Measurements from ENCODE around the gene LRP5. TPM values are rescaled to one million over a fixed set of nuclear protein-coding genes. Genes with fewer than 3 reads are reported as not detected.

The LRP5 gene
- total and polyA plus RNA-seq, 9 of the 15 experiments (the other 6 are each of a cell fraction or from before 2014, with no cell fraction given): 0.48 to 44.2 (median 13.5) TPM

- no TSS peak for BruUV-seq (replicated peaks)
- no peaks in the 10 kb centered on the region for H3K79me2 ChIP-seq (ENCODE audit: control insufficient read depth, insufficient read depth, low read length)
- H3K9me1 ChIP-seq (ENCODE audit: control insufficient read depth, insufficient read depth, low read length): no peaks in the 10 kb centered on the region
- no peaks in the 10 kb centered on the region for H3K27me3 ChIP-seq (ENCODE audit: control insufficient read depth in 2 of 2, insufficient read depth in 2 of 2, low read length in 2 of 2)
- no peak overlapping the region for H3K9ac ChIP-seq (ENCODE audit: insufficient read depth in 1 of 2, low read depth in 2 of 2, low read length in 2 of 2)
- H3K4me1 ChIP-seq (replicated peaks in 1 of 2; ENCODE audit: control insufficient read depth in 2 of 2, insufficient read depth in 2 of 2, low read length in 2 of 2): peaks cover 0 to 12% of the 10 kb centered on the region in 2 experiments; a peak in 1 of 5 replicates
- no peaks in the 10 kb centered on the region for H4K20me1 ChIP-seq (replicated peaks; ENCODE audit: control insufficient read depth, insufficient read depth, low read length)
- 88% methylated on average over 3 of the region's 3 CpGs for WGBS (ENCODE audit: insufficient coverage, low coverage, missing lambda C conversion rate)
- no peaks in the 10 kb centered on the region; the same call in 1 of the 2 replicates for H3K9me3 ChIP-seq (replicated peaks; ENCODE audit: control insufficient read depth, insufficient read depth, low read depth, low read length)
- no peak for FAIRE-seq
- H3K4me2 ChIP-seq (ENCODE audit: insufficient read depth, low read length): no peak overlapping the region
- intact Hi-C loops (cut with micrococcal nuclease): no loop called here
- H3K27ac ChIP-seq (ENCODE audit: extremely low read depth, low read depth, low read length): no peak overlapping the region
- in situ Hi-C loops (cut with MboI): no loop called here
- no peak for DNase-seq (ENCODE audit: extremely low read depth in 1 of 4, low spot score in 3 of 4)
- H3K4me3 ChIP-seq: no peak overlapping the region
- ChIA-PET CTCF (ENCODE audit: low intra/inter-chr PET ratio) (no interaction called here), POLR2A (no interaction called here)
- H3K36me3 ChIP-seq (ENCODE audit: control insufficient read depth, insufficient read depth, low read length): peaks cover 63% of the 10 kb centered on the region; the same call in 2 of the 3 replicates
- TF ChIP-seq CHD4 (IDR thresholded peaks at IDR 0.05; ENCODE audit: insufficient read depth, insufficient replicate concordance, low read depth, low read length, poor library complexity, severe bottlenecking): no peak
- ATAC-seq: no peak
- H2AFZ ChIP-seq (ENCODE audit: low read depth, low read length): no peak overlapping the region
Observed at GRCh38 chr11:68430801-68431200, 118.4 kb downstream of the LRP5 start.

- ChIA-PET POLR2A (interaction anchor here (0.8 kb wide), 1 partner anchor 11 kb away, joined by 3 read pairs; no protein-coding TSS in a partner anchor), CTCF (ENCODE audit: low intra/inter-chr PET ratio) (interaction anchor here (0.6 kb wide), 1 partner anchor 408 kb away, joined by 3 read pairs; no protein-coding TSS in a partner anchor)
- Histone ChIP-seq H3K79me2 (ENCODE audit: control insufficient read depth, insufficient read depth, low read length) (no peaks in the 10 kb centered on the region), H3K27me3 (ENCODE audit: control insufficient read depth in 2 of 2, insufficient read depth in 2 of 2, low read length in 2 of 2) (no peaks in the 10 kb centered on the region), H3K4me2 (ENCODE audit: insufficient read depth, low read length) (no peak overlapping the region), H3K9me1 (ENCODE audit: control insufficient read depth, insufficient read depth, low read length) (peaks cover 7% of the 10 kb centered on the region), H3K4me1 (replicated peaks in 1 of 2; ENCODE audit: control insufficient read depth in 2 of 2, insufficient read depth in 2 of 2, low read length in 2 of 2) (peaks cover 7 to 25% of the 10 kb centered on the region in 2 experiments; a peak in 4 of 5 replicates), H3K9ac (ENCODE audit: insufficient read depth in 1 of 2, low read depth in 2 of 2, low read length in 2 of 2) (peak overlapping the region in 1 of 2 experiments; percentile 11; a peak in 1 of 4 replicates), H3K9me3 (replicated peaks; ENCODE audit: control insufficient read depth, insufficient read depth, low read depth, low read length) (no peaks in the 10 kb centered on the region; the same call in 1 of the 2 replicates), H2AFZ (ENCODE audit: low read depth, low read length) (no peak overlapping the region), H3K27ac (ENCODE audit: extremely low read depth, low read depth, low read length) (no peak overlapping the region), H3K36me3 (ENCODE audit: control insufficient read depth, insufficient read depth, low read length) (peaks cover 59% of the 10 kb centered on the region; the same call in 2 of the 3 replicates), H3K4me3 (no peak overlapping the region), H4K20me1 (replicated peaks; ENCODE audit: control insufficient read depth, insufficient read depth, low read length) (no peaks in the 10 kb centered on the region; the same call in 1 of the 2 replicates)
- ATAC-seq (no peak), DNase-seq (ENCODE audit: extremely low read depth in 1 of 4, low spot score in 3 of 4) (no peak), FAIRE-seq (no peak)
- 93% methylated on average over 21 of the region's 24 CpGs for WGBS (ENCODE audit: insufficient coverage, low coverage, missing lambda C conversion rate)
- no TSS peak for BruUV-seq (replicated peaks)
- in situ Hi-C loops (cut with MboI): no loop called here
- intact Hi-C loops (cut with micrococcal nuclease): no loop called here
- no peak for TF ChIP-seq DEAF1 (CRISPR knock-in tag; IDR thresholded peaks at IDR 0.05)
- no peak for TF ChIP-seq TOE1 (IDR thresholded peaks at IDR 0.05; ENCODE audit: borderline replicate concordance)
- TF ChIP-seq TOE1 (CRISPR knock-in tag; IDR thresholded peaks at IDR 0.05; ENCODE audit: borderline replicate concordance, low read depth): no peak
- TF ChIP-seq NCOA4 (IDR thresholded peaks at IDR 0.05; ENCODE audit: partially characterized antibody): no peak
- TF ChIP-seq ETV5 (CRISPR knock-in tag; IDR thresholded peaks at IDR 0.05; ENCODE audit: low read depth): no peak
- TF ChIP-seq CREBBP (IDR thresholded peaks at IDR 0.05; ENCODE audit: low read depth, low read length): no peak
- TF ChIP-seq POU5F1 (IDR thresholded peaks at IDR 0.05; ENCODE audit: borderline replicate concordance, low read depth, low read length, partially characterized antibody): no peak
- no peak for TF ChIP-seq SRSF3 (IDR thresholded peaks at IDR 0.05; ENCODE audit: insufficient read depth, low read length)
- TF ChIP-seq ATF2 (CRISPR knock-in tag; IDR thresholded peaks at IDR 0.05): no peak
- TF ChIP-seq EP300 (IDR thresholded peaks at IDR 0.05; ENCODE audit: low read length): no peak
- TF ChIP-seq CC2D1A (IDR thresholded peaks at IDR 0.05): no peak
Observed at GRCh38 chr11:68431984-68432645, 119.7 kb downstream of the LRP5 start.

Data from K562 (cell line).